SK-N-MC (cell line): ENCODE results near the gene JADE3.

ENCODE experiments used
- DNase-seq: peaks from one replicate; pipeline ENCODE4 v3.0.0-alpha.2; 2011; ENCODE audit warnings: low read depth, low spot score
- H3K27ac ChIP-seq: fragments of 200-600 bp; sonication (generic); 2 replicates; pipeline ENCODE4 v1.5.1; 2016; ENCODE audit warnings: mixed run types
- H3K36me3 ChIP-seq: fragments of 200-600 bp; sonication (generic); 2 replicates; pipeline ENCODE4 v1.6.1; 2017; ENCODE audit warnings: antibody characterized with exemption, low read length, mixed read lengths; ENCODE audit not compliant: insufficient read depth
- H3K4me3 ChIP-seq: fragments of 200-600 bp; sonication (generic); 2 replicates; pipeline ENCODE4 v1.5.1; 2016
- H3K9ac ChIP-seq: fragments of 200-600 bp; sonication (generic); 2 replicates; pipeline ENCODE4 v1.8.0; 2017; ENCODE audit warnings: mixed run types, mixed read lengths; ENCODE audit not compliant: insufficient read length
- H3K9me3 ChIP-seq: fragments of 200-600 bp; sonication (generic); 2 replicates; pipeline ENCODE4 v1.6.1; 2017; ENCODE audit warnings: low read depth, mild to moderate bottlenecking, antibody characterized with exemption, low read length, moderate library complexity, mixed read lengths
- EZH2 ChIP-seq: fragments of 200-600 bp; sonication (generic); IDR thresholded peaks from one replicate; pipeline ENCODE4 v1.6.1; 2017; ENCODE audit warnings: antibody characterized with exemption
- FOXP2 ChIP-seq: optimal IDR thresholded peaks from 2 replicates; pipeline ENCODE3; 2011; ENCODE audit warnings: mild to moderate bottlenecking, moderate library complexity; ENCODE audit not compliant: insufficient read depth; ENCODE audit errors: extremely low read length, control extremely low read depth
- POLR2AphosphoS5 ChIP-seq: IDR thresholded peaks from 2 replicates; pipeline ENCODE4 v1.6.1; 2012; ENCODE audit warnings: mild to moderate bottlenecking, low read depth, low read length, borderline replicate concordance

Gene JADE3

GRCh38 chrX:47101206-47101605 is 189.0 kb downstream of the JADE3 start:
- Histone ChIP-seq H3K27ac (no peak overlapping the region), H3K9ac (no peak overlapping the region), H3K9me3 (no peaks in the 10 kb centered on the region), H3K4me3 (no peak overlapping the region), H3K36me3 (no peaks in the 10 kb centered on the region)
- TF ChIP-seq POLR2AphosphoS5: no peak
- no peak for TF ChIP-seq FOXP2
- TF ChIP-seq EZH2: no peak
- no peak for DNase-seq
